ENCODE results near the gene USF3.

- TF ChIP-seq CTCF (IDR thresholded peaks at IDR 0.05) (no peak), EZH2 (IDR thresholded peaks at IDR 0.05) (no peak)
Measured at GRCh38 chr3:113684271-113684819, 12.1 kb downstream of the USF3 start.
